GM12891 (cell line): ENCODE results near the gene OPRL1.

Experiments
- POLR2A ChIP-seq: IDR thresholded peaks from 2 replicates; pipeline ENCODE4 v1.6.1; 2011; ENCODE audit warnings: low read depth, low read length, control low read depth
- POLR2AphosphoS5 ChIP-seq: IDR thresholded peaks from 2 replicates; pipeline ENCODE4 v1.6.1; 2011; ENCODE audit warnings: low read depth, low read length, control low read depth
- SPI1 ChIP-seq: IDR thresholded peaks from 2 replicates; pipeline ENCODE4 v1.6.1; 2011; ENCODE audit warnings: low read depth, low read length, control low read depth

GRCh38 chr20:64055893-64056638, 23.8 kb upstream of the OPRL1 start:
- TF ChIP-seq POLR2AphosphoS5: no peak
- no peak for TF ChIP-seq SPI1
- TF ChIP-seq POLR2A: no peak
